ENCODE results near the gene RFT1.

GRCh38 chr3:53049987-53050386 lies 80.2 kb downstream of the RFT1 start:
- TF ChIP-seq, protein P1, sequence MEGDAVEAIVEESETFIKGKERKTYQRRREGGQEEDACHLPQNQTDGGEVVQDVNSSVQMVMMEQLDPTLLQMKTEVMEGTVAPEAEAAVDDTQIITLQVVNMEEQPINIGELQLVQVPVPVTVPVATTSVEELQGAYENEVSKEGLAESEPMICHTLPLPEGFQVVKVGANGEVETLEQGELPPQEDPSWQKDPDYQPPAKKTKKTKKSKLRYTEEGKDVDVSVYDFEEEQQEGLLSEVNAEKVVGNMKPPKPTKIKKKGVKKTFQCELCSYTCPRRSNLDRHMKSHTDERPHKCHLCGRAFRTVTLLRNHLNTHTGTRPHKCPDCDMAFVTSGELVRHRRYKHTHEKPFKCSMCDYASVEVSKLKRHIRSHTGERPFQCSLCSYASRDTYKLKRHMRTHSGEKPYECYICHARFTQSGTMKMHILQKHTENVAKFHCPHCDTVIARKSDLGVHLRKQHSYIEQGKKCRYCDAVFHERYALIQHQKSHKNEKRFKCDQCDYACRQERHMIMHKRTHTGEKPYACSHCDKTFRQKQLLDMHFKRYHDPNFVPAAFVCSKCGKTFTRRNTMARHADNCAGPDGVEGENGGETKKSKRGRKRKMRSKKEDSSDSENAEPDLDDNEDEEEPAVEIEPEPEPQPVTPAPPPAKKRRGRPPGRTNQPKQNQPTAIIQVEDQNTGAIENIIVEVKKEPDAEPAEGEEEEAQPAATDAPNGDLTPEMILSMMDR (IDR thresholded peaks at IDR 0.05), result no peak
- TF ChIP-seq POLR2A (IDR thresholded peaks at IDR 0.05), result no peak

Data from esophagus squamous epithelium (tissue), 4 donors.